ENCODE measurements around the gene PAPOLG.

PAPOLG gene

GRCh38 chr2:60741576-60741975 is 14.5 kb upstream of the PAPOLG start:
- H3K9me3 ChIP-seq (ENCODE audit: insufficient read depth, low read depth, low read length) = no peaks in the 10 kb centered on the region
- no peaks in the 10 kb centered on the region for H3K79me2 ChIP-seq (ENCODE audit: control insufficient read depth, insufficient read depth, low read length, poor library complexity)
- no peak overlapping the region for H2BK12ac ChIP-seq (ENCODE audit: low read length)
- H2AK5ac ChIP-seq (ENCODE audit: low read length) = no peak overlapping the region
- H3K4ac ChIP-seq (ENCODE audit: low read depth, low read length) = no peak overlapping the region
- no peak overlapping the region for H3K14ac ChIP-seq (ENCODE audit: low read length)
- H3K79me1 ChIP-seq (ENCODE audit: low read length) = no peaks in the 10 kb centered on the region
- H3K36me3 ChIP-seq (ENCODE audit: control insufficient read depth in 1 of 2, insufficient read depth in 2 of 2, low read length in 2 of 2) = no peaks in the 10 kb centered on the region
- H3K27ac ChIP-seq (ENCODE audit: low read depth, low read length) = no peak overlapping the region
- H3K18ac ChIP-seq (ENCODE audit: low read length) = no peak overlapping the region
- H4K91ac ChIP-seq (ENCODE audit: low read depth, low read length) = no peak overlapping the region
- no peak overlapping the region for H3K23ac ChIP-seq (ENCODE audit: low read length)
- no peak overlapping the region for H4K12ac ChIP-seq (ENCODE audit: low read depth, low read length)
- no peak overlapping the region for H2AFZ ChIP-seq (ENCODE audit: insufficient read depth, low read length, poor library complexity)
- H3K4me2 ChIP-seq (ENCODE audit: low read length) = no peak overlapping the region
- no peak overlapping the region for H2BK5ac ChIP-seq (ENCODE audit: low read depth, low read length, poor library complexity)
- H2BK120ac ChIP-seq (ENCODE audit: insufficient read depth, low read length, poor library complexity) = no peak overlapping the region
- H4K8ac ChIP-seq (ENCODE audit: low read depth, low read length) = no peak overlapping the region
- DNase-seq = no peak
- no peak overlapping the region for H3K4me3 ChIP-seq (ENCODE audit: low read depth, low read length)
- H3K27me3 ChIP-seq (ENCODE audit: insufficient read depth, low read length) = no peaks in the 10 kb centered on the region
- no CpG with 5 or more reads among the region's 11 CpGs for WGBS (ENCODE audit: extremely low coverage, insufficient coverage, insufficient read length)
- H3K9ac ChIP-seq (ENCODE audit: low read length) = no peak overlapping the region
- H3K4me1 ChIP-seq (ENCODE audit: control insufficient read depth in 1 of 2, insufficient read depth in 2 of 2, low read length in 2 of 2) = no peaks in the 10 kb centered on the region

GRCh38 chr2:60742419-60742818 is 13.6 kb upstream of the PAPOLG start:
- Histone ChIP-seq H4K12ac (ENCODE audit: low read depth, low read length) (no peak overlapping the region), H2AK5ac (ENCODE audit: low read length) (no peak overlapping the region), H3K27me3 (ENCODE audit: insufficient read depth, low read length) (no peaks in the 10 kb centered on the region), H4K8ac (ENCODE audit: low read depth, low read length) (no peak overlapping the region), H3K27ac (ENCODE audit: low read depth, low read length) (no peak overlapping the region), H3K4me3 (ENCODE audit: low read depth, low read length) (no peak overlapping the region), H3K9ac (ENCODE audit: low read length) (no peak overlapping the region), H3K18ac (ENCODE audit: low read length) (no peak overlapping the region), H3K4me1 (ENCODE audit: control insufficient read depth in 1 of 2, insufficient read depth in 2 of 2, low read length in 2 of 2) (no peaks in the 10 kb centered on the region), H3K36me3 (ENCODE audit: control insufficient read depth in 1 of 2, insufficient read depth in 2 of 2, low read length in 2 of 2) (no peaks in the 10 kb centered on the region), H3K9me3 (ENCODE audit: insufficient read depth, low read depth, low read length) (no peaks in the 10 kb centered on the region), H3K23ac (ENCODE audit: low read length) (no peak overlapping the region), H3K4ac (ENCODE audit: low read depth, low read length) (no peak overlapping the region), H3K14ac (ENCODE audit: low read length) (no peak overlapping the region), H3K4me2 (ENCODE audit: low read length) (no peak overlapping the region), H4K91ac (ENCODE audit: low read depth, low read length) (no peak overlapping the region), H2BK120ac (ENCODE audit: insufficient read depth, low read length, poor library complexity) (no peak overlapping the region), H2BK5ac (ENCODE audit: low read depth, low read length, poor library complexity) (no peak overlapping the region), H2AFZ (ENCODE audit: insufficient read depth, low read length, poor library complexity) (no peak overlapping the region), H3K79me2 (ENCODE audit: control insufficient read depth, insufficient read depth, low read length, poor library complexity) (no peaks in the 10 kb centered on the region), H2BK12ac (ENCODE audit: low read length) (no peak overlapping the region), H3K79me1 (ENCODE audit: low read length) (no peaks in the 10 kb centered on the region)
- no CpG with 5 or more reads among the region's 4 CpGs for WGBS (ENCODE audit: extremely low coverage, insufficient coverage, insufficient read length)
- DNase-seq = no peak

GRCh38 chr2:60745330-60745729 is 10.7 kb upstream of the PAPOLG start:
- H3K4me3 ChIP-seq (ENCODE audit: low read depth, low read length) = peak overlapping the region; percentile 6
- H3K4me1 ChIP-seq (ENCODE audit: control insufficient read depth in 1 of 2, insufficient read depth in 2 of 2, low read length in 2 of 2) = no peaks in the 10 kb centered on the region
- H3K14ac ChIP-seq (ENCODE audit: low read length) = no peak overlapping the region
- no CpG with 5 or more reads among the region's 5 CpGs for WGBS (ENCODE audit: extremely low coverage, insufficient coverage, insufficient read length)
- no peak overlapping the region for H4K8ac ChIP-seq (ENCODE audit: low read depth, low read length)
- no peaks in the 10 kb centered on the region for H3K36me3 ChIP-seq (ENCODE audit: control insufficient read depth in 1 of 2, insufficient read depth in 2 of 2, low read length in 2 of 2)
- H3K79me1 ChIP-seq (ENCODE audit: low read length) = no peaks in the 10 kb centered on the region
- no peak overlapping the region for H3K4me2 ChIP-seq (ENCODE audit: low read length)
- H3K79me2 ChIP-seq (ENCODE audit: control insufficient read depth, insufficient read depth, low read length, poor library complexity) = no peaks in the 10 kb centered on the region
- no peak overlapping the region for H3K4ac ChIP-seq (ENCODE audit: low read depth, low read length)
- H3K18ac ChIP-seq (ENCODE audit: low read length) = no peak overlapping the region
- H4K91ac ChIP-seq (ENCODE audit: low read depth, low read length) = no peak overlapping the region
- no peak overlapping the region for H2AK5ac ChIP-seq (ENCODE audit: low read length)
- H3K9me3 ChIP-seq (ENCODE audit: insufficient read depth, low read depth, low read length) = no peaks in the 10 kb centered on the region
- H4K12ac ChIP-seq (ENCODE audit: low read depth, low read length) = no peak overlapping the region
- H3K9ac ChIP-seq (ENCODE audit: low read length) = no peak overlapping the region
- no peak overlapping the region for H2BK120ac ChIP-seq (ENCODE audit: insufficient read depth, low read length, poor library complexity)
- H2BK5ac ChIP-seq (ENCODE audit: low read depth, low read length, poor library complexity) = no peak overlapping the region
- H2BK12ac ChIP-seq (ENCODE audit: low read length) = no peak overlapping the region
- no peak overlapping the region for H3K27ac ChIP-seq (ENCODE audit: low read depth, low read length)
- no peak overlapping the region for H2AFZ ChIP-seq (ENCODE audit: insufficient read depth, low read length, poor library complexity)
- DNase-seq = no peak
- no peaks in the 10 kb centered on the region for H3K27me3 ChIP-seq (ENCODE audit: insufficient read depth, low read length)
- H3K23ac ChIP-seq (ENCODE audit: low read length) = no peak overlapping the region

- DNase-seq = no peak
- no peak overlapping the region for H2AK5ac ChIP-seq (ENCODE audit: low read length)
- H3K23ac ChIP-seq (ENCODE audit: low read length) = no peak overlapping the region
- no peak overlapping the region for H2BK12ac ChIP-seq (ENCODE audit: low read length)
- H3K27me3 ChIP-seq (ENCODE audit: insufficient read depth, low read length) = no peaks in the 10 kb centered on the region
- no peaks in the 10 kb centered on the region for H3K4me1 ChIP-seq (ENCODE audit: control insufficient read depth in 1 of 2, insufficient read depth in 2 of 2, low read length in 2 of 2)
- no peak overlapping the region for H4K12ac ChIP-seq (ENCODE audit: low read depth, low read length)
- H2BK120ac ChIP-seq (ENCODE audit: insufficient read depth, low read length, poor library complexity) = no peak overlapping the region
- no peaks in the 10 kb centered on the region for H3K79me1 ChIP-seq (ENCODE audit: low read length)
- H3K79me2 ChIP-seq (ENCODE audit: control insufficient read depth, insufficient read depth, low read length, poor library complexity) = no peaks in the 10 kb centered on the region
- no peak overlapping the region for H3K27ac ChIP-seq (ENCODE audit: low read depth, low read length)
- H3K4me2 ChIP-seq (ENCODE audit: low read length) = no peak overlapping the region
- no peak overlapping the region for H4K8ac ChIP-seq (ENCODE audit: low read depth, low read length)
- H3K9ac ChIP-seq (ENCODE audit: low read length) = no peak overlapping the region
- no CpG with 5 or more reads among the region's 7 CpGs for WGBS (ENCODE audit: extremely low coverage, insufficient coverage, insufficient read length)
- H3K14ac ChIP-seq (ENCODE audit: low read length) = no peak overlapping the region
- no peak overlapping the region for H2BK5ac ChIP-seq (ENCODE audit: low read depth, low read length, poor library complexity)
- H3K9me3 ChIP-seq (ENCODE audit: insufficient read depth, low read depth, low read length) = no peaks in the 10 kb centered on the region
- no peak overlapping the region for H3K4ac ChIP-seq (ENCODE audit: low read depth, low read length)
- H2AFZ ChIP-seq (ENCODE audit: insufficient read depth, low read length, poor library complexity) = no peak overlapping the region
- H3K18ac ChIP-seq (ENCODE audit: low read length) = no peak overlapping the region
- peak overlapping the region; percentile 6 for H3K4me3 ChIP-seq (ENCODE audit: low read depth, low read length)
- no peaks in the 10 kb centered on the region for H3K36me3 ChIP-seq (ENCODE audit: control insufficient read depth in 1 of 2, insufficient read depth in 2 of 2, low read length in 2 of 2)
- no peak overlapping the region for H4K91ac ChIP-seq (ENCODE audit: low read depth, low read length)
Observed at GRCh38 chr2:60745761-60746160, 10.3 kb upstream of the PAPOLG start.

All from trophoblast cell (in vitro differentiated cells and primary cell).